Measurements from ENCODE around the gene PPIA. TPM values are rescaled to one million over a fixed set of nuclear protein-coding genes. Genes with fewer than 3 reads are reported as not detected.

The PPIA gene
- total RNA-seq, 1 experiment from 2014 or later, result 2,409 TPM

DNA sequence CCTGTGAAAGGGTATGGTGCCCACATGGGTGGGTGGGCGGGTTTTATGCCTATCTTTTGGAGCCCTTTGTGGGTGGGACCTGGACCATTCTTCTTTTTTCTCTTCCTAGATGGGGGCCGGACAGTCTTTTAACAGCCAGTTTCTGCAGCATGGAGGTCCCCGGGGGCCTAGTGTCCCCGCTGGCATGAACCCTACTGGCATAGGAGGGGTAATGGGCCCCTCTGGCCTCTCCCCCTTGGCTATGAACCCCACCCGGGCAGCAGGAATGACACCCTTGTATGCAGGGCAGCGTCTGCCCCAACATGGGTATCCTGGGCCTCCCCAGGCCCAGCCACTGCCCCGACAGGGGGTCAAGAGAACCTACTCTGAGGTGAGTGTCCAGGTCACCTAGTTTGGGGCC is 38.7 kb upstream of the PPIA start:
- Histone ChIP-seq H4K8ac (replicated peaks; ENCODE audit: insufficient read length, low read depth, low read length) (no peak overlapping the region), H2BK20ac (ENCODE audit: low read depth, low read length, poor library complexity, severe bottlenecking) (no peak overlapping the region), H3K27ac (ENCODE audit: insufficient read length, low read depth, low read length) (no peak overlapping the region), H4K91ac (ENCODE audit: insufficient read length, low read depth, low read length) (no peak overlapping the region), H3K4me1 (ENCODE audit: insufficient read depth, low read length) (no peaks in the 10 kb centered on the region), H3K9ac (ENCODE audit: extremely low read depth, insufficient read length, low read length) (no peak overlapping the region), H3K79me1 (ENCODE audit: insufficient read depth, low read depth, low read length, poor library complexity, severe bottlenecking) (no peaks in the 10 kb centered on the region), H2BK5ac (ENCODE audit: insufficient read length, low read length) (no peak overlapping the region), H3K27me3 (ENCODE audit: insufficient read depth, low read length) (no peaks in the 10 kb centered on the region), H3K56ac (ENCODE audit: insufficient read length, low read depth, low read length) (no peak overlapping the region), H3K23me2 (ENCODE audit: insufficient read length, low read depth, low read length, poor library complexity, severe bottlenecking) (no peaks in the 10 kb centered on the region), H3T11ph (ENCODE audit: low read length) (no peak overlapping the region), H2BK120ac (ENCODE audit: low read depth, low read length, poor library complexity, severe bottlenecking) (no peak overlapping the region), H2AK5ac (ENCODE audit: insufficient read length, low read length) (no peak overlapping the region), H3K4me2 (ENCODE audit: insufficient read depth, insufficient read length, low read length) (no peak overlapping the region), H3K79me2 (ENCODE audit: insufficient read depth, low read length) (no peaks in the 10 kb centered on the region; the same call in 1 of the 2 replicates), H4K20me1 (ENCODE audit: control insufficient read depth, insufficient read depth, insufficient read length) (no peaks in the 10 kb centered on the region), H3K4ac (ENCODE audit: low read depth, low read length) (no peak overlapping the region), H3K14ac (ENCODE audit: insufficient read depth, low read length) (no peak overlapping the region), H4K5ac (ENCODE audit: insufficient read length, low read depth, low read length) (no peak overlapping the region), H2BK15ac (ENCODE audit: low read depth, low read length) (no peak overlapping the region), H3K23ac (ENCODE audit: insufficient read length, low read depth, low read length) (no peak overlapping the region), H2BK12ac (ENCODE audit: insufficient read length, low read depth, low read length) (no peak overlapping the region), H2AFZ (ENCODE audit: low read length) (no peak overlapping the region), H3K18ac (ENCODE audit: insufficient read length, low read depth, low read length) (no peak overlapping the region), H3K9me3 (ENCODE audit: control insufficient read depth, low read depth, low read length) (no peaks in the 10 kb centered on the region)
- no CpG with 5 or more reads among the region's 7 CpGs for WGBS (ENCODE audit: extremely low coverage, insufficient read length, low lambda C conversion rate)
- Mint-ChIP-seq H3K27ac (no peak overlapping the region), H3K27me3 (ENCODE audit: low read depth) (no peaks in the 10 kb centered on the region), H3K4me3 (no peak overlapping the region), H3K36me3 (ENCODE audit: insufficient read depth in 1 of 3, low read depth in 3 of 3) (peaks cover 14 to 35% (median 31%) of the 10 kb centered on the region in 3 experiments; a peak in 6 of 7 replicates), H3K9me3 (no peaks in the 10 kb centered on the region), H3K4me1 (peaks cover 2 to 5% of the 10 kb centered on the region in 2 experiments; a peak in 3 of 4 replicates)
- DNase-seq, result no peak
- TF ChIP-seq, protein P1, sequence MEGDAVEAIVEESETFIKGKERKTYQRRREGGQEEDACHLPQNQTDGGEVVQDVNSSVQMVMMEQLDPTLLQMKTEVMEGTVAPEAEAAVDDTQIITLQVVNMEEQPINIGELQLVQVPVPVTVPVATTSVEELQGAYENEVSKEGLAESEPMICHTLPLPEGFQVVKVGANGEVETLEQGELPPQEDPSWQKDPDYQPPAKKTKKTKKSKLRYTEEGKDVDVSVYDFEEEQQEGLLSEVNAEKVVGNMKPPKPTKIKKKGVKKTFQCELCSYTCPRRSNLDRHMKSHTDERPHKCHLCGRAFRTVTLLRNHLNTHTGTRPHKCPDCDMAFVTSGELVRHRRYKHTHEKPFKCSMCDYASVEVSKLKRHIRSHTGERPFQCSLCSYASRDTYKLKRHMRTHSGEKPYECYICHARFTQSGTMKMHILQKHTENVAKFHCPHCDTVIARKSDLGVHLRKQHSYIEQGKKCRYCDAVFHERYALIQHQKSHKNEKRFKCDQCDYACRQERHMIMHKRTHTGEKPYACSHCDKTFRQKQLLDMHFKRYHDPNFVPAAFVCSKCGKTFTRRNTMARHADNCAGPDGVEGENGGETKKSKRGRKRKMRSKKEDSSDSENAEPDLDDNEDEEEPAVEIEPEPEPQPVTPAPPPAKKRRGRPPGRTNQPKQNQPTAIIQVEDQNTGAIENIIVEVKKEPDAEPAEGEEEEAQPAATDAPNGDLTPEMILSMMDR (conservative IDR thresholded peaks at IDR 0.05), result no peak

Measured in H9 (cell line).